Uterus (tissue), 2 donors: ENCODE measurements around the gene TICRR.

Experiments
- CTCF ChIP-seq, 4 experiments: fragments of 200-600 bp in 2 of 4; fragments of 450-650 bp in 2 of 4; sonication (generic) in 2 of 4; IDR thresholded peaks; one replicate each; pipeline ENCODE4 v1.5.1; 2016 to 2019; ENCODE audit warnings: antibody characterized with exemption in 4 of 4, mild to moderate bottlenecking in 2 of 4, moderate library complexity in 1 of 4
- POLR2A ChIP-seq, 2 donors: fragments of 450-650 bp; IDR thresholded peaks; one replicate each; pipeline ENCODE4 v1.6.1; 2016; ENCODE audit warnings: antibody characterized with exemption in 2 of 2, mild to moderate bottlenecking in 1 of 2, moderate library complexity in 1 of 2

DNA sequence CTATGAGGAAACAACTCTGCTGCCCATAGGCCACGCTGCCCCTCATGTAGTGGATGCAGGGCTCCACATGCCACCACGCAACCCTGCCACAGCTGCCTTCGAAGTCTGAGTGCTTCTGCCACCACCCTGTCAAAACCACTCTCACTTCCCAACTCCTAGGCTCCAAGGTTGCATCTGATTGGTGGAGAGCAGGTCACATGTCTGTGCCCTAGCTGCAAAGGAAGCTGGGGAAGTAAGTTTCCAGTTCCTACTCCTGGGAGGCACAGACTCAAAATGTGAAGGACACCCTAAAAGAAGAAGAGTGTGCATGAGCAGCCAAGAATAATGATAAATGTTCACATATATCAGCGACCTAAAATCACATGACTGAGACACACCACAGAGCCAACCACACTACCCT, 31.9 kb upstream of the TICRR start:
- TF ChIP-seq CTCF (IDR thresholded peaks at IDR 0.05) (no peak), POLR2A (IDR thresholded peaks at IDR 0.05) (no peak)
